Prostate gland (tissue), 2 donors: ENCODE data around the gene EPHB2. TPM values are rescaled to one million over a fixed set of nuclear protein-coding genes. Genes with fewer than 3 reads are reported as not detected.
A peak's percentile ranks its signal among the peaks of the same experiment; 100 is the strongest.
"Not testable (repeated sequence)": the region's sequence is repeated elsewhere in the genome, so short reads cannot be mapped to it uniquely, and the experiment has no call there.

Experiments used
- DNase-seq: peaks from one replicate; pipeline ENCODE4 v3.0.0-alpha.2; 2019; ENCODE audit warnings: low spot score
- H3K27ac ChIP-seq, 2 donors: fragments of 200-600 bp; sonication (generic); 2 replicates each; pipeline ENCODE4 v1.5.1; 2017 to 2019
- H3K27me3 ChIP-seq: fragments of 200-600 bp; sonication (generic); replicated peaks from 2 replicates; pipeline ENCODE4 v1.5.1; 2019; ENCODE audit not compliant: insufficient read depth
- H3K36me3 ChIP-seq, 2 donors: fragments of 200-600 bp; sonication (generic); 1 replicate in 1 of 2; 2 replicates in 1 of 2; pipeline versions ENCODE4 v1.5.1 to v1.8.1; 2017 to 2019
- H3K4me1 ChIP-seq: fragments of 200-600 bp; sonication (generic); replicated peaks from 2 replicates; pipeline ENCODE4 v1.5.1; 2019
- H3K4me3 ChIP-seq, 2 donors: fragments of 200-600 bp; sonication (generic); 2 replicates each; pipeline ENCODE4 v1.5.1; 2017 to 2019
- H3K9me3 ChIP-seq: fragments of 200-600 bp; sonication (generic); 2 replicates; pipeline ENCODE4 v1.5.1; 2017
- CTCF ChIP-seq, 4 experiments: fragments of 200-600 bp in 2 of 4; fragments of 450-650 bp in 2 of 4; sonication (generic) in 2 of 4; IDR thresholded peaks; 1 replicate in 3 of 4; 2 replicates in 1 of 4; pipeline ENCODE4 v1.5.1; 2016 to 2019; ENCODE audit warnings: antibody characterized with exemption in 4 of 4, mild to moderate bottlenecking in 2 of 4, moderate library complexity in 2 of 4
- POLR2A ChIP-seq: fragments of 450-650 bp; IDR thresholded peaks from one replicate; pipeline ENCODE4 v1.6.1; 2016; ENCODE audit warnings: antibody characterized with exemption, mild to moderate bottlenecking
- POLR2AphosphoS5 ChIP-seq: sonication (generic); formaldehyde crosslinking; IDR thresholded peaks from one replicate; pipeline ENCODE4 v1.6.1; 2017; ENCODE audit warnings: antibody characterized with exemption
- WGBS: methylation state at CpG from one replicate; pipeline ENCODE4 v1.1.5; 2018; 5-methylcytosine and 5-hydroxymethylcytosine counted together
- intact Hi-C: fragments of 100-400 bp; cut with DNase I; formaldehyde crosslinking; loops from one replicate; pipeline ENCODE4 v1.14.2; 2022
- total RNA-seq, 2 donors: library from RNA; depleted of rRNA; stranded (reverse); fragments of >200 nt; gene quantifications; one replicate each; pipeline ENCODE4 v1.1.0, GENCODE V29; 2016

Gene EPHB2
- total RNA-seq, 2 donors from 2014 or later = 6.4 to 7.4 TPM

- intact Hi-C loops = no loop called here
- TF ChIP-seq POLR2A (no peak), CTCF (IDR thresholded peaks at IDR 0.05) (no peak), POLR2AphosphoS5 (no peak)
Measured at GRCh38 chr1:22666412-22666811, 44.2 kb upstream of the EPHB2 start.

GRCh38 chr1:22668840-22669239, 41.8 kb upstream of the EPHB2 start:
- DNase-seq, H3K27me3 ChIP-seq, H3K27ac ChIP-seq, intact Hi-C loops, H3K4me3 ChIP-seq, H3K4me1 ChIP-seq, H3K36me3 ChIP-seq, H3K9me3 ChIP-seq: not testable (repeated sequence)
- WGBS = 94% methylated on average over 2 of the region's 2 CpGs

More at GRCh38 chr1:22666412-22666811, 44.2 kb upstream of the EPHB2 start:
- no peak for DNase-seq
- Histone ChIP-seq H3K27me3 (no peaks in the 10 kb centered on the region), H3K4me1 (no peaks in the 10 kb centered on the region), H3K4me3 (no peak overlapping the region), H3K36me3 (no peaks in the 10 kb centered on the region), H3K9me3 (no peaks in the 10 kb centered on the region), H3K27ac (no peak overlapping the region)
- WGBS = 65% methylated on average over 2 of the region's 2 CpGs

GRCh38 chr1:22670352-22670975, 40.2 kb upstream of the EPHB2 start:
- TF ChIP-seq POLR2AphosphoS5 = no peak
- no peak for TF ChIP-seq CTCF (IDR thresholded peaks at IDR 0.05)
- TF ChIP-seq POLR2A = no peak
- Histone ChIP-seq H3K27me3 (no peaks in the 10 kb centered on the region), H3K4me3 (no peak overlapping the region), H3K9me3 (no peaks in the 10 kb centered on the region), H3K27ac (no peak overlapping the region), H3K36me3 (no peaks in the 10 kb centered on the region), H3K4me1 (no peaks in the 10 kb centered on the region)
- DNase-seq = peak; percentile 16
- WGBS = 34% methylated on average over 12 of the region's 12 CpGs
- intact Hi-C loops = no loop called here

- no peaks in the 10 kb centered on the region for H3K27me3 ChIP-seq
- DNase-seq = no peak
- no peaks in the 10 kb centered on the region for H3K36me3 ChIP-seq
- TF ChIP-seq POLR2A = no peak
- TF ChIP-seq POLR2AphosphoS5 = no peak
- no peak for TF ChIP-seq CTCF (IDR thresholded peaks at IDR 0.05)
- WGBS = 93% methylated on average over 4 of the region's 4 CpGs
- no peak overlapping the region for H3K4me3 ChIP-seq
- no peaks in the 10 kb centered on the region for H3K4me1 ChIP-seq
- intact Hi-C loops = no loop called here
- H3K9me3 ChIP-seq = no peaks in the 10 kb centered on the region
- no peak overlapping the region for H3K27ac ChIP-seq
Measured at GRCh38 chr1:22671999-22672398, 38.6 kb upstream of the EPHB2 start.

GRCh38 chr1:22673486-22674409, 36.9 kb upstream of the EPHB2 start:
- no peak for DNase-seq
- peak in 3 of 4 experiments; percentile 52 to 67 (median 62) for TF ChIP-seq CTCF (IDR thresholded peaks at IDR 0.05)
- TF ChIP-seq POLR2A = no peak
- no peak for TF ChIP-seq POLR2AphosphoS5
- no peaks in the 10 kb centered on the region for H3K4me1 ChIP-seq

More at GRCh38 chr1:22673486-22674409, 36.9 kb upstream of the EPHB2 start:
- Histone ChIP-seq H3K4me3 (no peak overlapping the region), H3K9me3 (no peaks in the 10 kb centered on the region), H3K27me3 (no peaks in the 10 kb centered on the region), H3K36me3 (no peaks in the 10 kb centered on the region), H3K27ac (no peak overlapping the region)
- intact Hi-C loops = no loop called here
- WGBS = 27% methylated on average over 17 of the region's 17 CpGs
